GM12873 (cell line): ENCODE data around the gene AMOTL2.

Source experiments
- CTCF ChIP-seq: IDR thresholded peaks from 2 replicates; pipeline ENCODE4 v1.5.1; 2012; ENCODE audit warnings: low read depth, mild to moderate bottlenecking, moderate library complexity, low read length, control low read depth; ENCODE audit not compliant: insufficient read depth; ENCODE audit errors: missing control alignments

AMOTL2 gene

GRCh38 chr3:134346744-134347143 lies 27.5 kb downstream of the AMOTL2 start:
- TF ChIP-seq CTCF: no peak

GRCh38 chr3:134345202-134345601 lies 29.0 kb downstream of the AMOTL2 start:
- no peak for TF ChIP-seq CTCF

GRCh38 chr3:134344560-134344959 lies 29.7 kb downstream of the AMOTL2 start:
- no peak for TF ChIP-seq CTCF

GRCh38 chr3:134342259-134342658 lies 32.0 kb downstream of the AMOTL2 start:
- TF ChIP-seq CTCF: no peak

- TF ChIP-seq CTCF: no peak
These were observed 32.9 kb downstream of the AMOTL2 start for GRCh38 chr3:134341389-134341788.

GRCh38 chr3:134340982-134341365 lies 33.3 kb downstream of the AMOTL2 start:
- TF ChIP-seq CTCF: no peak

- TF ChIP-seq CTCF: no peak
These were observed 33.8 kb downstream of the AMOTL2 start for GRCh38 chr3:134340362-134340981.
